Fibroblast of the aortic adventitia (primary cell): Measurements from ENCODE around the gene KRTAP1-5. TPM values are rescaled to one million over a fixed set of nuclear protein-coding genes. Genes with fewer than 3 reads are reported as not detected.

Experiments
- DNase-seq: peaks from one replicate; pipeline ENCODE4 v3.0.0-alpha.2; 2010; ENCODE audit warnings: low read depth
- H3K4me3 ChIP-seq: 2 replicates; pipeline ENCODE4 v1.5.1; 2011; ENCODE audit warnings: low read depth, mild to moderate bottlenecking, control low read depth, low read length, moderate library complexity
- CTCF ChIP-seq: IDR thresholded peaks from 2 replicates; pipeline ENCODE4 v1.5.1; 2011; ENCODE audit warnings: mild to moderate bottlenecking, low read length, control low read depth, inconsistent platforms; ENCODE audit not compliant: insufficient read depth
- total RNA-seq: library from RNA; depleted of rRNA; stranded (reverse); fragments of >200 nt; gene quantifications from 2 replicates; pipeline ENCODE4 v1.2.3, GENCODE V29; 2012; ENCODE audit warnings: low replicate concordance

Gene KRTAP1-5
- total RNA-seq, 1 donor: 1.4 TPM

- no peak overlapping the region for H3K4me3 ChIP-seq
- TF ChIP-seq CTCF: no peak
- DNase-seq: no peak
Measured at GRCh38 chr17:41012326-41013120, 14.5 kb downstream of the KRTAP1-5 start.

- H3K4me3 ChIP-seq: no peak overlapping the region
- DNase-seq: peak; percentile 10
- TF ChIP-seq CTCF: no peak
Measured at GRCh38 chr17:41010441-41010840, 16.6 kb downstream of the KRTAP1-5 start.

- no peak overlapping the region for H3K4me3 ChIP-seq
- TF ChIP-seq CTCF: no peak
- DNase-seq: no peak
Measured at GRCh38 chr17:41009936-41010335, 17.1 kb downstream of the KRTAP1-5 start.

GRCh38 chr17:41009301-41009760, 17.7 kb downstream of the KRTAP1-5 start:
- H3K4me3 ChIP-seq: no peak overlapping the region
- DNase-seq: no peak
- TF ChIP-seq CTCF: no peak

GRCh38 chr17:41008811-41009210, 18.2 kb downstream of the KRTAP1-5 start, which contains the start of gene KRTAP3-1:
TSS of gene KRTAP3-1 (minus strand) at chr17:41009128. CDS start at chr17:41009074, 54 bp downstream.
- no peak within 1 kb of the TSS for H3K4me3 ChIP-seq
- no peak for TF ChIP-seq CTCF
- DNase-seq: no peak

GRCh38 chr17:41004397-41004796, 22.6 kb downstream of the KRTAP1-5 start:
- H3K4me3 ChIP-seq: no peak overlapping the region
- no peak for TF ChIP-seq CTCF

More at GRCh38 chr17:41004397-41004796, 22.6 kb downstream of the KRTAP1-5 start:
- no peak for DNase-seq
